HG02840 (cell line): Measurements from ENCODE around the gene RPRD1B.

Experiments
- ATAC-seq: cut with Tn5 transposase; IDR thresholded peaks from one replicate; pipeline ENCODE4 v1.9.1; 2021; ENCODE audit warnings: mild to moderate bottlenecking, moderate library complexity, moderate number of reproducible peaks; ENCODE audit not compliant: unreplicated experiment, low FRiP score

RPRD1B gene

GRCh38 chr20:38033330-38034107, at the start of gene RPRD1B, which contains the start of gene TTI1:
Gene RPRD1B, plus strand, starts transcription at chr20:38033746. Its CDS starts 202 bp downstream, at chr20:38033948.
Gene TTI1, minus strand, starts transcription at chr20:38033456. Its CDS starts 19,640 bp downstream, at chr20:38013816.
- peak; percentile 75 for ATAC-seq

GRCh38 chr20:37984018-37984785, 49.3 kb upstream of the RPRD1B start:
- no peak for ATAC-seq

- ATAC-seq = no peak
Measured at GRCh38 chr20:37986044-37986858, 47.3 kb upstream of the RPRD1B start.

- ATAC-seq = no peak
Measured at GRCh38 chr20:37986873-37987601, 46.5 kb upstream of the RPRD1B start.

GRCh38 chr20:37987602-37988290, 45.8 kb upstream of the RPRD1B start:
- ATAC-seq = no peak

GRCh38 chr20:37988306-37988954, 45.1 kb upstream of the RPRD1B start:
- no peak for ATAC-seq

GRCh38 chr20:37989601-37990295, 43.8 kb upstream of the RPRD1B start:
- no peak for ATAC-seq

- peak; percentile 81 for ATAC-seq
Measured at GRCh38 chr20:37990571-37991151, 42.9 kb upstream of the RPRD1B start.

GRCh38 chr20:37991157-37991866, 42.2 kb upstream of the RPRD1B start:
- ATAC-seq = no peak

GRCh38 chr20:37991908-37992307, 41.6 kb upstream of the RPRD1B start:
- ATAC-seq = no peak

GRCh38 chr20:37992802-37993409, 40.6 kb upstream of the RPRD1B start:
- ATAC-seq = no peak

- ATAC-seq = no peak
Measured at GRCh38 chr20:37994512-37994911, 39.0 kb upstream of the RPRD1B start.

- ATAC-seq = no peak
Measured at GRCh38 chr20:37995856-37996605, 37.5 kb upstream of the RPRD1B start.

- no peak for ATAC-seq
Measured at GRCh38 chr20:37997516-37997915, 36.0 kb upstream of the RPRD1B start.

GRCh38 chr20:37999526-38000263, 33.9 kb upstream of the RPRD1B start:
- no peak for ATAC-seq

GRCh38 chr20:38000293-38000692, 33.3 kb upstream of the RPRD1B start:
- ATAC-seq = no peak
